DOHH2 (cell line): ENCODE data around the gene PIK3CB.

Experiments
- CTCF ChIP-seq: fragments of 200-600 bp; sonication (generic); IDR thresholded peaks from one replicate; pipeline ENCODE4 v1.5.1; 2014; ENCODE audit warnings: antibody characterized with exemption, mild to moderate bottlenecking, low read depth, low read length; ENCODE audit not compliant: poor library complexity, severe bottlenecking
- EZH2phosphoT487 ChIP-seq: fragments of 200-600 bp; sonication (generic); IDR thresholded peaks from 2 replicates; pipeline ENCODE4 v1.6.1; 2017; ENCODE audit warnings: borderline replicate concordance, mild to moderate bottlenecking, antibody characterized with exemption, low read length, moderate library complexity, mixed read lengths

- TF ChIP-seq CTCF (no peak), EZH2phosphoT487 (no peak)
Observed at GRCh38 chr3:138786788-138787271, 47.9 kb downstream of the PIK3CB start.
